Left cardiac atrium (tissue), 4 donors: ENCODE measurements around the gene GABRA5. TPM values are rescaled to one million over a fixed set of nuclear protein-coding genes. Genes with fewer than 3 reads are reported as not detected.
"Not testable (repeated sequence)": the region's sequence is repeated elsewhere in the genome, so short reads cannot be mapped to it uniquely, and the experiment has no call there.

Experiments
- ATAC-seq, 2 donors: fragments of 200-7000 bp; cut with Tn5 transposase; one replicate each; pipeline ENCODE4 v1.9.1; 2020; ENCODE audit warnings: mild to moderate bottlenecking in 2 of 2, moderate library complexity in 2 of 2
- DNase-seq: peaks from one replicate; pipeline ENCODE4 v3.0.0-alpha.2; 2020
- intact Hi-C, 2 donors: fragments of 100-400 bp; cut with DNase I; formaldehyde crosslinking; loops; one replicate each; pipeline versions ENCODE4 v1.14.1 to v1.15.1; 2022 to 2023
- long read RNA-seq: library from polyadenylated mRNA; unstranded; transcript quantifications from one replicate; pipeline ENCODE4 v2.0.0, GENCODE V29; 2021
- total RNA-seq, 2 donors: library from RNA; stranded (reverse); fragmentation: NEBNext Ultra II Directional; extraction: Animal tissue kit (Norgen Biotek cat#: 25700); gene quantifications; one replicate each; pipeline ENCODE4 v1.2.1, GENCODE V29; 2021
- donor health status: DM: no; HTN: yes; CAD: no.
- donor health status: DM: no; HTN: yes; CAD: no; lungs with severe emphysema.
- donor health status: DM: yes; HTN: yes; CAD: no.
- donor health status: Dilated cardiomyopathy.

Gene GABRA5
- total RNA-seq, result 1 to 10 TPM in 1 of 2 donors, under 1 TPM in 1; 0.68 to 1.6 TPM
- long read RNA-seq, partial matches to known transcripts, result 0 of 1 reads
- long read RNA-seq, other reads (novel, unspliced or antisense), result 0 of 1 reads

DNA sequence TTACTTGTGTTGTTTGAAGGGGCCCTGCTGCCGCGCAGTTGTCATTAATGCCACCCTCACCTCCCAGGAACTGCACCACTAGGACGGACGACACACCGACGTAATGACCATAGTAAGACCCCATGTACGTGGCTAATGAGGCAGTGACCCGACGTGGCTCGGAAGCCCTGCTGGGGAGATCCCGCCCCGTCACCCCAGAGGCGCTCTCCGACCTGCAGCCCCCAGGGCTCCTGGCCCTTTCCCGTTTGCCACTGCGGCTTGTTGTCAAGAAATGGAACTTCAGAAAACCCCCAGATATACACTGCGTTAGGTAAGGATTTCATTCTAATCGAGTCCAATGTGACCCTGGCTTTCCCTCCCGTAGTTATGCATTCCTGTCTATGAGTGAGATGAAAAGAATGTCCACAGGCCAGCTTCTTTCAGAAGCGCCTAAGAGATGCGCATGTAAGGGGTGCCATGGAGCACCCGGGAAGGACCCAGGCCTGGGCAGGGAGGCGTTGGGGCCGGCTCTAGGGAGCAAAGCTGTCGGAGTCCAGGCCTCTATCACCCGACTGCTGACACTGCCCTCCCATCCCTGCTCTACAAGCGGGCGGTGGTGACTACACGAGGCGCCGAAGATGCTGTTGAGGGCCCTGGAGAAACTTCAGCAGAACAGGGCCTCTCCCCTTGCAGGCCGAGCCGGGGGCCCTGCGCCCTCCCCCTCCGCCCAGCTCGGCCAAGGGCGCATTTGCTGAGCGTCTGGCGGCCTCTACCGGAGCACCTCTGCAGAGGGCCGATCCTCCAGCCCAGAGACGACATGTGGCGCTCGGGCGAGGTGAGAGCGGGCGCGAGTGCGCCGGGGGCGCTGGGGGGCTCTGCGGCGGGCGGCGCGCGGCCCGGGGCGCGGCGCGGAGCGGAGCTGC is at the start of gene GABRA5:
Gene GABRA5, plus strand, starts transcription at position 765 of the 902 bp plus-strand sequence. CDS start 2,187 bp downstream, outside the sequence.
- DNase-seq, result no peak
- ATAC-seq, result peak; percentile 78 to 86
- intact Hi-C loops, result loop anchor here in 1 of 2 donors (5.0 to 10.0 kb wide), 5 partner anchors 92 to 919 kb away; partner anchors contain the start of gene GABRB3

DNA sequence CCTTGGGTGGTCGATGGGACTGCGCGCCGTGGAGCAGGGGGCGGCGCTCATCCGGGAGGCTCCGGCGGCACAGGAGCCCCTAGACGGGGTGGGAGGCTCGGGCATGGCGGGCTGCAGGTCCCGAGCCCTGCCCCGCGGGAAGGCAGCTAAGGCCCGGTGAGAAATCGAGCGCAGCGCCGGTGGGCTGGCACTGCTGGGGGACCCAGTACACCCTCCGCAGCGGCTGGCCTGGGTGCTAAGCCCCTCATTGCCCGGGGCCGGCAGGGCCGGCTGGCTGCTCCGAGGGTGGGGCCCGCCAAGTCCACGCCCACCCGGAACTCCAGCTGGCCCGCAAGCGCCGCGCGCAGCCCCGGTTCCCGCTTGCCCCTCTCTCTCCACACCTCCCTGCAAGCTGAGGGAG is 35.7 kb upstream of the GABRA5 start:
- ATAC-seq, DNase-seq, intact Hi-C loops: not testable (repeated sequence)

DNA sequence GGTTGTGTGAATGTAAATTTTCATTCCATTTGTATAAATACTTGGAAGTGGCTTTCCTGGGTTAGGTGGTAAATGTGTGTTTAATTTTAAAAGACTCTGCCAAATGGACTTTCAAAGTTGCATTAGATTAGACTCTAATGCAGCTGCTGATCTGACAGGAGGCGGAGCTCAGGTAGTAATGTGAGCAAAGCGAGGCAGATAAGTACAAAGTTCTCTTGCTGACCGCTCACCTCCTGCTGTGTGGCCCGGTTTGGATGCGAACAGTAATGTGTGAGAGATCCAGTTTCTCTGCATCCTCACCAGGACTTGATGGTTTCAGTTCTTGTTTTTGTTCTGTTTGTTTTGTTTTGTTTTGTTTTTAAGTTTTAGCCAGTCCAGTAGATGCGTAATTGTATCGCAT is 34.9 kb upstream of the GABRA5 start:
- ATAC-seq, result no peak
- intact Hi-C loops, result no loop called here

DNA sequence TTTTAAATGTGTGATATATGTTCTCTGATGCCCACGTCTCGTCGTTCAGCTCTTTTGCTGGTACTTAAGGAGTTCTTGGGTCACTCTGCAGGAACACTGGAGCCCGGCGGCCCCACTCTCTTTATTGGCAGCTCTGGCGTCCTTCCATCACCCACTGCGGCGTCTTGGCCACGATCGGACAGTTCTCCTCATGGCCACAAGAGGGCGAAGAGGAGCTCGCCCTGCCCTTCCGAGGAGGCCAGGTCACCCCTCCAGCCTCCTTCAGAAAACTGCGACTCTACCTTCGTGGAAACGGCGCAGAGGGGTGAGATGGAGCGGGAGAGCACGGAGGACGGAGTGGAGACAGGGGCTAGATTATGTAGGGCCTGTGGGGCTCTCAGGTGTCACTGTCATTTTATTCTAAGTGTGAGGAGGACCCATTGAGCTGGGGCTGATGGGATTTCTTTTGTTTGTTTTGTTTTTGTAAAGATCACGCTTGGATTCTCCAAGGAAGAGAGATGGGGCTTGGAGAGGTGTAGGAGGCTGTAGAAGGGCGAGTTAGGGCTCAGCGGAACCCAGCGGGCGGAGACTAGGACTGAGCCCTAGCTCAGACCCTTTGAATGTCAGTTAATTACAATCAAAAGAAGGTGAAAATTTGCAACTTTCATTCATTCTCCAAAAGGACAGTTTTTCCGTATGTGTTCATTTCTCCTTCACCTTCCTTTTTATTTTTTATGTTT is 28.0 kb upstream of the GABRA5 start:
- peak in 1 of 2 donors; percentile 24 for ATAC-seq
- intact Hi-C loops, result no loop called here
- DNase-seq, result no peak

More for the DNA sequence above, 34.9 kb upstream of the GABRA5 start:
- no peak for DNase-seq

DNA sequence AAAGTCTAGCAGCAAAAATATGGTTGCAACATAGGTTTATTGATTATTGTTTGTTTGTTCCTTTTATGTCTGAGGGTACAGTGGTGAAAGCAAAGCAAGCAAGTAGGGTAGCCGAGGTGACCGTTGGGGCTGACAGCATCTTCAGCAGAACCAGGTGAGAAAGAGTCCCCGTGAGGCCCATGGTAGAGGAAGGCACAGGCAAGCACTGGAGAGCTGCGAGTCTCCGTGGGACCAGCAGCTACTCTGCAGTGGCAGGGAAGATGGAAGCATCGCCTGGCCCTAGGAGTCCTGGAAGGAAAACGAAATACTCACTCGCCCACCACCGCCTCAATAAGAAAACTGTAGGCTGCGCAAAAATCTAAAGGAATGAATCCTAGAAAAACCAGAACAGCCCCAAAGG is 25.3 kb upstream of the GABRA5 start:
- DNase-seq (no peak), ATAC-seq (no peak)
- intact Hi-C loops, result no loop called here

DNA sequence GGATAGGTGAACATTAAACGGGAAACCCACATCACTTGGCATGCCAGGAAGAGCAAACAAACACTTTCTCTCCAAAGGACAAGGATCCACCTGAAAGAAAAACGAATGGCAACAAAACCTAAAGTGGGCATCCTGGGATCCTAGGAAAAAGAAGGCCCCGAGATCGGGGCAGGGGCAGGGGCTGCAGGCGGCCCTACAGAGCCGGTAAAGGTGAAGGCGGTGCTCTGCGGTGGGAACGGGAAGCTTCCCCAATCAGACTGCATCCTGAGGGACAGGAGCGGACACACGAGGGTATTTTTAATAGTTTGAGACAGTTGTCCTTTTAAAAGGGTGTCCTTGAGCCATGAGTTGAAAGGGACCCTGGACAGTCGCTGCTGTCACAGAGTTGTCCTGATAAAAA is 24.9 kb upstream of the GABRA5 start:
- DNase-seq, result no peak
- no peak for ATAC-seq
- intact Hi-C loops, result no loop called here

DNA sequence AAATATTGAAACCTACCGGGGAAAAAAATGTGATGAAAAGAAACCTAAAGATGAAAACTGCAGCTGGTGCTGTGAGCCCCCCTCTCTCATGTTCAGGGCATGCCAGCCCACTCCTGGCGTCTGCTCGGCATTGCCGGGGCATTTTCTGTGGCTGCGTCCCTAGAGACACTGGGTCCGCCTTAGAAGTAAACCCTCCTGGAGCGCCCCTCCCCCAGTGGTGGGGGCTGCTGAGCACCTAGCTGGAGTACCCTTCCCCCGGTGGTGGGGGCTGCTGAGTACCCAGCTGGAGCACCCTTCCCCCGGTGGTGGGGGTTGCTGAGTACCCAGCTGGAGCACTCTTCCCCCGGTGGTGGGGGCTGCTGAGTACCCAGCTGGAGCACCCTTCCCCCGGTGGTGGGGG is 24.5 kb upstream of the GABRA5 start:
- intact Hi-C loops, result no loop called here
- no peak for DNase-seq

DNA sequence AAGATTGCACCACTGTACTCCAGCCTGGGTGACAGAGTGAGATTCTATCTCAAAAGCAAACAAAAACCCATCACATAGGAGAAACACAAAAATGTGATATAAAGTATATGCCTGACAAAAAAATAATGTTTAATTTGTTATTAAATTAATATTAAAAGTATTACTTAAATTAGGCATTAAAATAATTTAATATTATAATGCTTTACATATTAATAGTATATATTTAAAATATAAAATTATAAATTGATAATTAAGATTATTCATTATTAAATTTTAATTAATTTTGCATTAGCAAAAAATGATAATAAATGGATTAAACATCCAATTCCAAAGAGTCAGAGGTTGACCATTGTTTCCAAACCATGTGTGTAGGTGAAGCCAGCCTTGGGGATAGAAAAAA is 22.0 kb upstream of the GABRA5 start:
- intact Hi-C loops, result no loop called here
- no peak for DNase-seq

More for the DNA sequence above, 24.5 kb upstream of the GABRA5 start:
- no peak for ATAC-seq

DNA sequence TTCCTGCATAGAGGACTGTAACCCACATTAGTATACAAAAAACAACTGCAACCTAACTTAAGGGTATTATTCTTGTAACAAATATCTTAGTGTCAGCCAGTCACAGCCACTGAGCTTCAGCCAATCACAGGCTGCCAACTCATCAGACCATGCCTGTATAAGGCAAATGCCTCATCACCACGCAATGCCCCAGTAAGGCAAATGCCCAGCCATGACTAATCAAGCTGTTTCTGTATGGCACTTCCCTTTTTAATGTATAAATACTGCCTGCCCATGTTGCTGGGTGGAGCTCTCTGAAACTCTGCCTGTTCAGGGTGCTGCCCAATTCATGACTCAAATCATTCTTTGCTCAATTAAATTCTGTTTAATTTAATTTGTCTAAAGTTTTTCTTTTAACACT is 18.4 kb upstream of the GABRA5 start:
- no peak for ATAC-seq
- no peak for DNase-seq
- intact Hi-C loops, result no loop called here

More for the DNA sequence above, 22.0 kb upstream of the GABRA5 start:
- no peak for ATAC-seq

DNA sequence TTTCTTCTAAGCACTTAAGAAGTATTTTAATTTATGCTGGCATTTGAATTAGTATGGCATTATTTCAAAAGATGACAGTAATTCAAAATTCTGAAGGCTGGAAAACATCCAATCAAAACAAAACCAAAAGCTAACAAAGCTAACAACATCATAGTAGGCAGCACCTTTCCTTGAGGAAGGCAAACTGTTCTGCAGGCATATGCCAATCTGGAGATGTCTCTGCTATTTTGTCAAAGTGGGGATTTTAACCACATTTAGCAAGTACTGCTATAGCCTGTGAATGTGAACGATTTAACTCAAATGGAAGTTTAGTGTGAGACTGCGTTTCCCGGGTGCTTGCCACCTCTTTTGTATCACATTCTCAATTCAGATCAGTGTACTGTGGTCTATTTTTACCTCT is 16.7 kb upstream of the GABRA5 start:
- intact Hi-C loops, result loop anchor here in 1 of 2 donors (5.0 kb wide), 1 partner anchor 48 kb away; no protein-coding TSS in a partner anchor
- no peak for DNase-seq
- no peak for ATAC-seq

DNA sequence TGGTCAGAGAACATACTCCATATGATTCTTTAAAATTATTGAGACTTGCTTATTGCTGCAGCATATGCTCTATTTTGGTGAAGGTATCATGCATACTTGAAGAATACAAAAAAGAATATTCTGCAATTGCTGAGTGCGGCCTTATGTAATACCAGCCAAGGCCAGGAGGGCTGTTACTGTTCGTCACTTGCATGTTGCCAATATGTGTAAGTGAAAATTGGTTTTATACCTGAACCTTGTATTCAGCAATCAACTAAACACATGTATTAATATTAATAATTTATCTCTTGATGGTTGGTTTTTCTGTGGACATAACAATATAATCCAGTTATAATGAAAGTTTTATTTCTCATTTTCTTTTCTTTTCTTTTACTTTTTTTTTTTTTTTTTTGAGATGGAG is 13.9 kb upstream of the GABRA5 start:
- intact Hi-C loops, result loop anchor here in 1 of 2 donors (5.0 kb wide), 1 partner anchor 51 kb away; no protein-coding TSS in a partner anchor
- ATAC-seq (no peak), DNase-seq (no peak)

DNA sequence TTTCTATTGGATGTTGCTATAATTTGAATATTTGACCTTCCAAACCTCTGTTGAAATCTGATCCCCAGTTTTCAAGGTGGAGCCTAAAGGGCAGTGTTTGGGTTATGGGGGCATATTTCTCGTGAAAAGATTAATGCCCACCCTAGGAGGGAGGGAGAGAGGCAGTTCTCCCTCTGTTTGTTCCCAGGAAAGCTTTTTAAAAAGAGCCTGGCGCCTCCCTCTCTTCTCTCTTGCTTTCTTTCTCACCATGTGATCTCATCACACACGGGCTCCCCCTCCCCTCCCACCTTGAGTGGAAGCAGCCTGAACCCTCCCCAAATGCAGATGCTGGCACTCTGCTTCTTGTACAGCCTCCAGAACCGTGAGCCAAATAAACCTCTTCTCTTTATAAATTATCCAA is 12.4 kb upstream of the GABRA5 start:
- DNase-seq, result no peak
- ATAC-seq, result no peak
- intact Hi-C loops, result loop anchor here in 1 of 2 donors (5.0 kb wide), 1 partner anchor 52 kb away; no protein-coding TSS in a partner anchor

DNA sequence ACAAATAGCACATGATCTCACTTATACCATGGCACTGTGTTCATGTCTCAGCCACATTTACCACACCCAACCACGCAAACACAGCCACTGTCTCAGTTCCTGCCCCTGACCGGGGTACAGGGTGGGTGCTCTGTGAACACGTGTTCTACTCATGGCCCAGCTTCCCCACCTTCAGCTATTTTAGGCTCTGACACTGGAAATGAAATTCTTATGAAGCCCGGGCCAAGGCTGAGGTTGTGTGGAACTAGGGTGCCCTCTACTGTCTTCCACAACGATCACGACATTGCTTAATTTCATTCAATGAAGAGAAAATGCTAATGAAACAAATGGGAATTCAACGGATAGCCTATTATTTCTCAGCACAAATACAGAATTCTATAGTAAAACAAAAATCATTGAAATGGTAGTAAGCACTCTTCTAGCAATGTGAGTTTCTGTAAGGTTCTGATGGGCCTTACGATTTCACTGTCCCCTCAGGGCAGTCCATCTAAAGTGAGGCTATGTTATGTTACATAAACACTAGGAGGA is 2.1 kb upstream of the GABRA5 start:
- peak; percentile 69 to 72 for ATAC-seq
- intact Hi-C loops, result loop anchor here in 1 of 2 donors (2.0 to 10.0 kb wide), 8 partner anchors 57 to 1357 kb away; partner anchors contain the start of gene GABRB3
- peak; percentile 44 for DNase-seq

DNA sequence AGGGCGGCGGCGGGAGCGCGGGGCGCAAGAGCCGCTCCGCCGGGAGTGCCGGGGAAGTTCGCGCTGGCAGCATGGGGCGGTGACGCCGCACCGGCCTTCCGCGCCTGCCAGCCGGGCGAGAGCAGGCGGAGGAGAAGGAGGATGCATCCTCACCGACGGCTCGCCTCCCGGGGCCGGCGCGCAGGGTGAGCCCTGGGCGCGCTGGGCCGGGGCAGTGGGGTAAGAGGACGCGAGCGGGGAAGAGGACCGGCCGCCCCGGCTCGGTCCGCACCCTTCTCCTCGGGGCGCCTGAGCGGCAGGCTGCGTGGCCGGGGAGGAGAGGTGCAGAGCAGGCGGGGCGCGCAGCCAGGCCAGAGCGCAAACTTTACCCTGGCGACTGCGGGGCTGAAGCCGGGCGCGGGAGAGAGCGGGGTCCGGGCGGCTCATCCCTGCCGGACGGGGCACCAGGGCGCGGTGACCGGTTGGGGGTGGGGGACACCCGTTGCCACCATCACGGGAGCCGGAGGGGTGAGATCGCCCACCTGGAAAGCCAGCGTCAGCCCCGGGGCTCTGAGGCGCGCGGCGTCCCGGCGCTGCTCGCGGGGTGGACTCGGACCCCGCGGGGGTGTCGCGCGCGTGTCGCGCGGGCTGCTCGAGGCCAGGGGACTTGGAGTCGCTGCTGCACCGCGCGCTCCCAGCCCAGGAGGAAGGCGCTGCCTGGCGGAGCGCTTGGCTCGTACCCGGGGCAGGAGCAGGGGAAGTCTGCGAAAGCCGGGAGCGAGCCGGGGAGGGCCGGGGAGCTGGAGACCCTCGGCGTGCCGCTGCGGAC is 542 bp downstream of the GABRA5 start:
- ATAC-seq (peak; percentile 18 to 20), DNase-seq (no peak)
- intact Hi-C loops, result loop anchor here in 1 of 2 donors (5.0 to 10.0 kb wide), 5 partner anchors 93 to 920 kb away; partner anchors contain the start of gene GABRB3

DNA sequence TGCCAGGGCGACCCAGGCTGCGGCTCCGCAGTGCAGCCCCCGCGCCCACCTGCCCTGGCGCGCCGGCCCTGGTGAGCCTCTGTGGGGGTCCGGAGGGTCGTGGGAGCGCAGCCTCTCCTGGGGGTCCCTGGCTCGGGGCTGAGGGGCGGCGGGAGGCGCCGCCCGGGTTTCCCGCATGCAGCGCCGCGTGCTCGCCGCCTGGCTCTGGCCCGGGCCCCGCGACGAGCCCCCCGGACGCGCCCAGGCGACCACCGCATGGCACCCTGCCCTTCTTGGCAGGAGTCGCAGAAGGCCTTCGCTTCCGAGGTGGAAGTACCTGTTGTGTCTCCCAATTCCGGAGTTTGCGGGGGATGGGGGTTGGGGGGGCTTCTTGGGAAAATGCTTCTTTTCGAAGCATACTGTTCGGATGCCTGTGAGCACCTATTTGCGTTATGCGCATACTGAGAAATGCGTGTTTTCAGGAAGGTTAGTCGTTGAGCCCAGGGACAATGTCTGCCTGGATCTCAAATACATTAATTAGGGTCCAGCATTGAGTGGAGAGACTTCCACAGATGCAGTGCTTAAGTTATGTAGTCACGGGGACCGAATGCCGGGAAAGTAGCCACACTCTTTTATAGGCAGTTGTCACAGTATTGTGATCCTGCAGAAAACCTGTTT is 1.3 kb downstream of the GABRA5 start:
- DNase-seq (no peak), ATAC-seq (no peak)
- intact Hi-C loops, result loop anchor here in 1 of 2 donors (5.0 to 10.0 kb wide), 5 partner anchors 93 to 921 kb away; partner anchors contain the start of gene GABRB3

DNA sequence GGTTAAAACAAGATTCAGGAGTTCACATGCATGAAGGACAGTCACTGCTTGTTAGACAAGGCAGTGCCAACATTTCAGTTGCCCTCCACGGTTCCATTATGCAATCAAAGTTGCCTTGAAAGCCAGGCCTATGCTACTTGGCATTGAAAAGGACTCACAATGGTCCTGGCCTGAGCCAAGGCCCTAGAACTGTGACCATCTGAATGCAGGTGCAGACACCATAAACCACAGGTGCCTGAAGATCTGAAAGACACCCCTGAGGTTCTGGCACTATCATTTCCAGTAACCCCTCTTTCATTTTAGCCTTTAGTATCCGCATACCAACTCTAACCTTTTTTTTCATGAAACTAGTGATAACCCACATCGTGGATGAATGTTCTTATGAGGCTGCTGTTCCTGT is 2.8 kb downstream of the GABRA5 start:
- DNase-seq (no peak), ATAC-seq (no peak)
- intact Hi-C loops, result loop anchor here in 1 of 2 donors (5.0 to 10.0 kb wide), 5 partner anchors 95 to 922 kb away; partner anchors contain the start of gene GABRB3

DNA sequence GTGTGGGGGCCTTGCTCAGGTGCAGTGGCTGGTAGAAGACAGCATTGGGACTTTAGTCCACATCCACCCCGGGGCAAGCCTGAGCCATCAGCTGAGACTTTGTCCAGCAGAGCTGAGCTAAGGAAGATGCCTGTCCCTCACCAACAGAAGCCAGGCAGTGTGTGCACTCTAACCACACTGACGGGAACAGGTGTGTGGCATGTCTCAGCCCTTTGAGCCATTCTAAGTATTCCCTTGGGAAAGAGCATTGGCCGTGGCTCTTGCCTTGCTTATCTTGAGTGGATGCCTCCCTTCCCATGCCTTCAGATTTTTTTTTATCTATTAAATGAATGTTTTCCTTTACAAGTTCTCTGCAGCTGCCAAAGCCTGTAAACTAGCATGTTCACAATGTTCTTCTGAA is 3.5 kb downstream of the GABRA5 start:
- ATAC-seq, result no peak
- no peak for DNase-seq
- intact Hi-C loops, result no loop called here

DNA sequence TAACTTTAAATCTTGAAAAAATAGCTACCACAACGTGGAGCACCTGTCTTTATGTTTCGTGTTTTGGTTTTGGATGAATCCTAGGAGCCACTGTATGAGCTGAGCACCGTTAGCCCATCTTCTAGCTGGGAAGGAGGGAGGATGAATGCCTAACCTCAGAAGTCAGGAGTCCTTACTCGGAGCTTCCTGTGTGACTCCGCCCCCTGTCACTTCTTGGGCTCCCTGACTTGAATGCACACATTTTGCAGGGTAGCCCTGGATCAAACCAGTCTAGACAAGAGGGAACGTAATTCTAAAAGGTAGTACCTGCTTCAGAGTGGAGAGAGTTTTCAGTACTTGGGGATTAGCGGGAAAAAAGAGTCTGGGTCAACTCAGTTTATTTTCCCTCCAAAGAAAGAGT is 5.3 kb downstream of the GABRA5 start:
- intact Hi-C loops, result no loop called here
- DNase-seq (no peak), ATAC-seq (no peak)
